DND-41 (cell line): ENCODE data around the gene MPC1.

Source experiments
- CTCF ChIP-seq: IDR thresholded peaks from 2 replicates; pipeline ENCODE4 v1.5.1; 2012; ENCODE audit warnings: borderline replicate concordance, low read length, moderate library complexity, mild to moderate bottlenecking; ENCODE audit not compliant: poor library complexity, severe bottlenecking; ENCODE audit errors: extremely low read depth
- EZH2 ChIP-seq: IDR thresholded peaks from 3 replicates; pipeline ENCODE4 v1.6.1; 2012; ENCODE audit warnings: borderline replicate concordance, low read depth, mild to moderate bottlenecking, moderate library complexity, low read length, inconsistent platforms; ENCODE audit not compliant: severe bottlenecking

- TF ChIP-seq CTCF (no peak), EZH2 (no peak)
Observed at GRCh38 chr6:166355552-166355951, 27.2 kb downstream of the MPC1 start.
